Fibroblast of pulmonary artery (primary cell): ENCODE data around the gene CACNB4.
"Not testable (repeated sequence)": the region's sequence is repeated elsewhere in the genome, so short reads cannot be mapped to it uniquely, and the experiment has no call there.

ENCODE experiments used
- DNase-seq: peaks from one replicate; pipeline ENCODE4 v3.0.0-alpha.2; 2010; ENCODE audit warnings: low read depth
- H3K4me3 ChIP-seq: replicated peaks from 2 replicates; pipeline ENCODE4 v1.5.1; 2011; ENCODE audit warnings: low read depth, mild to moderate bottlenecking, control low read depth, low read length, moderate library complexity
- CTCF ChIP-seq: IDR thresholded peaks from 2 replicates; pipeline ENCODE4 v1.5.1; 2011; ENCODE audit warnings: mild to moderate bottlenecking, control low read depth, low read length, inconsistent platforms; ENCODE audit errors: missing control alignments

The CACNB4 gene

GRCh38 chr2:151887164-151887563, 211.7 kb downstream of the CACNB4 start:
- no peak for TF ChIP-seq CTCF
- H3K4me3 ChIP-seq: no peak overlapping the region
- DNase-seq: no peak

- peak; percentile 1 for DNase-seq
- no peak for TF ChIP-seq CTCF
- H3K4me3 ChIP-seq: no peak overlapping the region
Observed at GRCh38 chr2:151886241-151886640, 212.6 kb downstream of the CACNB4 start.

- DNase-seq: no peak
- no peak for TF ChIP-seq CTCF
- no peak overlapping the region for H3K4me3 ChIP-seq
Observed at GRCh38 chr2:151882786-151883445, 215.9 kb downstream of the CACNB4 start.

GRCh38 chr2:151881342-151881741, 217.5 kb downstream of the CACNB4 start:
- no peak for TF ChIP-seq CTCF
- no peak for DNase-seq
- no peak overlapping the region for H3K4me3 ChIP-seq

GRCh38 chr2:151880586-151880985, 218.3 kb downstream of the CACNB4 start:
- no peak for TF ChIP-seq CTCF
- H3K4me3 ChIP-seq: no peak overlapping the region
- no peak for DNase-seq

- no peak overlapping the region for H3K4me3 ChIP-seq
- peak; percentile 40 for DNase-seq
- no peak for TF ChIP-seq CTCF
Observed at GRCh38 chr2:151878655-151879563, 219.9 kb downstream of the CACNB4 start.

GRCh38 chr2:151878204-151878603, 220.6 kb downstream of the CACNB4 start:
- DNase-seq: no peak
- TF ChIP-seq CTCF: no peak
- H3K4me3 ChIP-seq: no peak overlapping the region

- not testable (repeated sequence) for DNase-seq, H3K4me3 ChIP-seq
Observed at GRCh38 chr2:151875631-151876030, 223.2 kb downstream of the CACNB4 start.
